Measurements from ENCODE around the gene GRIK2.

DNA sequence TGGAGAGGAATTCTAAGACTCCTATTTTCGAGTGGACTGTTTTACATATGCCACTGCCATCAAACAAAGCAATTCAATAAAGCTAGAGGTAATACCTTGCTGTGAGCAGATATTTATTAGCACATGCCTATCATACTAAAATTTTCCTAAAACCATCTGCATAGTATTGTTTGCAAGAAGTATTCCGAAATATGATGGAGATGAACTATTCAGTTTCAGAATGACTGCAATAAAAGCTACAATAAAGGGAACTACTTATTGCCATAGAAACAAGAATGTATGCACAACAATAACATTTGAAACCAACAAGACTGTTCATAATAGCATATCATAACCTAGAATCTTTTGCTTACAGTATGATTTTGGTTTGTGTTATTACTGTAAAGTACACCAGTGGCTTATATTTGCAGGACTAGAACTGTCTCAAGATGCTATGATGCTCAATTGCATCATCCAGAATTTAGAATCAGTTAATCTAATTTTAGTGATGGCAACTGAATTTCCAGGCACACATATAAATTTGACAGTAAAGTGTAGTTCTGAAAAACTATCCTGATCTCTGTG lies 144.3 kb downstream of the GRIK2 start:
- TF ChIP-seq, protein P1, sequence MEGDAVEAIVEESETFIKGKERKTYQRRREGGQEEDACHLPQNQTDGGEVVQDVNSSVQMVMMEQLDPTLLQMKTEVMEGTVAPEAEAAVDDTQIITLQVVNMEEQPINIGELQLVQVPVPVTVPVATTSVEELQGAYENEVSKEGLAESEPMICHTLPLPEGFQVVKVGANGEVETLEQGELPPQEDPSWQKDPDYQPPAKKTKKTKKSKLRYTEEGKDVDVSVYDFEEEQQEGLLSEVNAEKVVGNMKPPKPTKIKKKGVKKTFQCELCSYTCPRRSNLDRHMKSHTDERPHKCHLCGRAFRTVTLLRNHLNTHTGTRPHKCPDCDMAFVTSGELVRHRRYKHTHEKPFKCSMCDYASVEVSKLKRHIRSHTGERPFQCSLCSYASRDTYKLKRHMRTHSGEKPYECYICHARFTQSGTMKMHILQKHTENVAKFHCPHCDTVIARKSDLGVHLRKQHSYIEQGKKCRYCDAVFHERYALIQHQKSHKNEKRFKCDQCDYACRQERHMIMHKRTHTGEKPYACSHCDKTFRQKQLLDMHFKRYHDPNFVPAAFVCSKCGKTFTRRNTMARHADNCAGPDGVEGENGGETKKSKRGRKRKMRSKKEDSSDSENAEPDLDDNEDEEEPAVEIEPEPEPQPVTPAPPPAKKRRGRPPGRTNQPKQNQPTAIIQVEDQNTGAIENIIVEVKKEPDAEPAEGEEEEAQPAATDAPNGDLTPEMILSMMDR (IDR thresholded peaks at IDR 0.05): no peak
- TF ChIP-seq EP300 (IDR thresholded peaks at IDR 0.05): no peak

Data from tibial nerve (tissue), 4 donors.